Measurements from ENCODE around the gene ENAM.
A peak's percentile ranks its signal among the peaks of the same experiment; 100 is the strongest.
"Not testable (repeated sequence)": the region's sequence is repeated elsewhere in the genome, so short reads cannot be mapped to it uniquely, and the experiment has no call there.

The ENAM gene

DNA sequence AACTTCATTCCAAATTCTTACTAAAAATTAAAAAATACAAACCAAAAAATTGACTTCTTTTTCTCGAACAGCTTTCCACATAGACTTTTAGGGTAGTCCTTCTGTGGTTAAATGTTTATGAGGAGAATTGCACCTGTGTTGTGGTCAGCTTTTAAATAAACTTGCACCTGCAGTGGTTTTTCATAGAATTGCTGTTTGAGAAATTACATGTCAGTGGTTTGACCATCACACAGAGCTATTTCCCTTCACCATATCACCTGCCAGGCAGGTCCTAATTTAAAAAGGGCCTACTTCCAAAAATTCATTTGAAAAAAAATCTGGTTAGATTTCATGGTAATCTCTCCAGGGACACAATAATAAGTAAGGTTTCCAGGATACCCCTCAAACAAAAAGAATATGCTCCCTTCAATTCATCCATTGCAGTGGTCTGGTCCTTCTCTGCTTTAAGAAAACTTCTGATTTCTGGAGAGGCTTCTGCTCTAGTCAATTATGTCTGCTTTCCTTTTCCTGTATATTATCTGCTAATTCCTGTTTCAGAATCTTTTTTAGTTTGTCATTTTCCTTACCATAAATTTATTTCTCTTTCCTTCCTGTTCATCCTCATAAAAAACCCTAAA is 49.9 kb downstream of the ENAM start:
- Histone ChIP-seq H3K79me2 (ENCODE audit: low read length) (peaks cover 24% of the 10 kb centered on the region), H3K9me3 (replicated peaks; ENCODE audit: insufficient read depth, low read length) (no peaks in the 10 kb centered on the region), H3K9me2 (replicated peaks; ENCODE audit: insufficient read depth, low read length) (no peaks in the 10 kb centered on the region), H3K4me3 (ENCODE audit: low read length) (no peak overlapping the region), H3K4me1 (ENCODE audit: low read length) (peaks cover 60% of the 10 kb centered on the region), H4K20me1 (ENCODE audit: insufficient read depth, low read length) (no peaks in the 10 kb centered on the region), H3K9ac (ENCODE audit: low read length) (peak overlapping the region; percentile 69; the same call in 1 of the 2 replicates), H3K27me3 (replicated peaks; ENCODE audit: insufficient read depth, low read length) (no peaks in the 10 kb centered on the region), H3K36me3 (replicated peaks; ENCODE audit: insufficient read depth, low read length) (no peaks in the 10 kb centered on the region), H3K27ac (ENCODE audit: low read length) (peak overlapping the region; percentile 99), H3F3A (ENCODE audit: insufficient read depth, low read length) (peaks cover 53% of the 10 kb centered on the region), H2AFZ (ENCODE audit: low read length) (no peak overlapping the region), H3K4me2 (ENCODE audit: low read depth, low read length) (peak overlapping the region; percentile 63)
- peak; percentile 96 for DNase-seq
- TF ChIP-seq EZH2phosphoT487 (IDR thresholded peaks at IDR 0.05; ENCODE audit: low read length): no peak

DNA sequence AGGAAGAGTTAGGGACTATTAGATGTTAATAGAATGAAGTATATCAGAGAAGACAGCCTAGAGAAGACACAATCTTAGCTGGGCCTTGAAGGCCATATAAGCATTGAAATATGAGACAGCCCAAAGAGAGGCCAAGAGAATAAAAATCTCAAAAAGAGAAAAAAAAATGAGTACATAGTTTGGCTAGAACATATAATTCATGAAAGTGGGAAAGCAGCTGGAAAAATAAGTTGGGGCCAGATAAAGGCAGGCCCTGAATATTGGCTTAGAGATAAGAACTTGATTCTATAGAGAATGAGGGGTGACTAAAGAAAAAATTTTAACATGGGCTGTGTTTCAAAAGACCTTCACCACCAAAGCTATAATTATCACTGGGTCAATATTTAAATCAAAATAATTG is 52.4 kb downstream of the ENAM start:
- no peaks in the 10 kb centered on the region for H4K20me1 ChIP-seq (ENCODE audit: insufficient read depth, low read length)
- no peak overlapping the region for H2AFZ ChIP-seq (ENCODE audit: low read length)
- peak overlapping the region; percentile 48 for H3K9ac ChIP-seq (ENCODE audit: low read length)
- no peaks in the 10 kb centered on the region for H3K9me3 ChIP-seq (replicated peaks; ENCODE audit: insufficient read depth, low read length)
- peaks cover 29% of the 10 kb centered on the region for H3K79me2 ChIP-seq (ENCODE audit: low read length)
- no peaks in the 10 kb centered on the region for H3K36me3 ChIP-seq (replicated peaks; ENCODE audit: insufficient read depth, low read length)
- H3K27me3 ChIP-seq (replicated peaks; ENCODE audit: insufficient read depth, low read length): no peaks in the 10 kb centered on the region
- peaks cover 68% of the 10 kb centered on the region for H3K4me1 ChIP-seq (ENCODE audit: low read length)
- H3F3A ChIP-seq (ENCODE audit: insufficient read depth, low read length): peaks cover 53% of the 10 kb centered on the region
- no peak overlapping the region for H3K4me3 ChIP-seq (ENCODE audit: low read length)
- DNase-seq: no peak
- TF ChIP-seq EZH2 (optimal IDR thresholded peaks at IDR 0.05; ENCODE audit: low read depth, low read length): no peak
- TF ChIP-seq EZH2phosphoT487 (IDR thresholded peaks at IDR 0.05; ENCODE audit: low read length): no peak
- TF ChIP-seq, protein P1, sequence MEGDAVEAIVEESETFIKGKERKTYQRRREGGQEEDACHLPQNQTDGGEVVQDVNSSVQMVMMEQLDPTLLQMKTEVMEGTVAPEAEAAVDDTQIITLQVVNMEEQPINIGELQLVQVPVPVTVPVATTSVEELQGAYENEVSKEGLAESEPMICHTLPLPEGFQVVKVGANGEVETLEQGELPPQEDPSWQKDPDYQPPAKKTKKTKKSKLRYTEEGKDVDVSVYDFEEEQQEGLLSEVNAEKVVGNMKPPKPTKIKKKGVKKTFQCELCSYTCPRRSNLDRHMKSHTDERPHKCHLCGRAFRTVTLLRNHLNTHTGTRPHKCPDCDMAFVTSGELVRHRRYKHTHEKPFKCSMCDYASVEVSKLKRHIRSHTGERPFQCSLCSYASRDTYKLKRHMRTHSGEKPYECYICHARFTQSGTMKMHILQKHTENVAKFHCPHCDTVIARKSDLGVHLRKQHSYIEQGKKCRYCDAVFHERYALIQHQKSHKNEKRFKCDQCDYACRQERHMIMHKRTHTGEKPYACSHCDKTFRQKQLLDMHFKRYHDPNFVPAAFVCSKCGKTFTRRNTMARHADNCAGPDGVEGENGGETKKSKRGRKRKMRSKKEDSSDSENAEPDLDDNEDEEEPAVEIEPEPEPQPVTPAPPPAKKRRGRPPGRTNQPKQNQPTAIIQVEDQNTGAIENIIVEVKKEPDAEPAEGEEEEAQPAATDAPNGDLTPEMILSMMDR (IDR thresholded peaks at IDR 0.05; ENCODE audit: low read length): no peak
- H3K4me2 ChIP-seq (ENCODE audit: low read depth, low read length): peak overlapping the region; percentile 50
- peak overlapping the region; percentile 99 for H3K27ac ChIP-seq (ENCODE audit: low read length)
- H3K9me2 ChIP-seq (replicated peaks; ENCODE audit: insufficient read depth, low read length): no peaks in the 10 kb centered on the region

DNA sequence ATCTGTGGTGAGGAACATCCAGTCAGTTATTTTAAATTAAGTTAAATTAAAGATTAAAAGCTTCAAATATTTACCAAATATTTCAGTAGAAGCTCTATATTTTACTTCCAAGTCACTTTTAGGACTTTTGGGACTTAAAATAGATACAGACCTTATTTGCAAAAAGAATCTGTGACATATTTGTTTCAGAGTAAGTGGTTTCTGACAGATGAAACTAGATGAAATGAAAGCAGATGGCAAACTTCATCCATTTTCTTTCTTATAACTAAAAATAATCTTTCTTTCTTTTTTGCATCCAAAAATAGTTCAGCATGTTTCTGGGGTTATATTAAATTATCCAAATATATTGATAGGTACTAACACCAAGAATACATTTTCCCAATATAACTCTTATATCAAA is 53.2 kb downstream of the ENAM start:
- Histone ChIP-seq H3K27me3 (replicated peaks; ENCODE audit: insufficient read depth, low read length) (no peaks in the 10 kb centered on the region), H2AFZ (ENCODE audit: low read length) (no peak overlapping the region), H3K27ac (ENCODE audit: low read length) (peak overlapping the region; percentile 99), H3K79me2 (ENCODE audit: low read length) (peaks cover 35% of the 10 kb centered on the region), H3K4me2 (ENCODE audit: low read depth, low read length) (peak overlapping the region; percentile 50), H3K9ac (ENCODE audit: low read length) (peak overlapping the region; percentile 48; the same call in 1 of the 2 replicates), H3F3A (ENCODE audit: insufficient read depth, low read length) (peaks cover 53% of the 10 kb centered on the region), H3K4me3 (ENCODE audit: low read length) (no peak overlapping the region), H3K36me3 (replicated peaks; ENCODE audit: insufficient read depth, low read length) (no peaks in the 10 kb centered on the region), H4K20me1 (ENCODE audit: insufficient read depth, low read length) (no peaks in the 10 kb centered on the region), H3K9me3 (replicated peaks; ENCODE audit: insufficient read depth, low read length) (no peaks in the 10 kb centered on the region), H3K4me1 (ENCODE audit: low read length) (peaks cover 64% of the 10 kb centered on the region), H3K9me2 (replicated peaks; ENCODE audit: insufficient read depth, low read length) (no peaks in the 10 kb centered on the region)
- DNase-seq: peak; percentile 79
- TF ChIP-seq EZH2phosphoT487 (IDR thresholded peaks at IDR 0.05; ENCODE audit: low read length) (no peak), EZH2 (optimal IDR thresholded peaks at IDR 0.05; ENCODE audit: low read depth, low read length) (no peak)
- TF ChIP-seq, protein P1 (IDR thresholded peaks at IDR 0.05; ENCODE audit: low read length): no peak

DNA sequence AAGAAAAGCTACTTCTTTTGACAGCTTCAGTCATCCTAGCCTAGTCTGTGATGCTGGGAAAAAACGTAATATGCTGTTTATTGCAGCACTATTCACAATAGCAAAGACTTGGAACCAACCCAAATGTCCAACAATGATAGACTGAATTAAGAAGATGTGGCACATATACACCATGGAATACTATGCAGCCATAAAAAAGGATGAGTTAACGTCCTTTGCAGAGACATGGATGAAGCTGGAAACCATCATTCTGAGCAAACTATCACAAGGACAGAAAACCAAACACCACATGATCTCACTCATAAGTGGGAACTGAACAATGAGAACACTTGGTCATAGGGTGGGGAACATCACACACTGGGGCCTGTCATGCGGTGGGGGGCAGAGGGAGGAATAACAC is 53.6 kb downstream of the ENAM start:
- peak overlapping the region; percentile 50 for H3K4me2 ChIP-seq (ENCODE audit: low read depth, low read length)
- not testable (repeated sequence) for H3K4me3 ChIP-seq (ENCODE audit: low read length); H4K20me1 ChIP-seq (ENCODE audit: insufficient read depth, low read length); H3K9me2 ChIP-seq (replicated peaks; ENCODE audit: insufficient read depth, low read length); DNase-seq; H3K27me3 ChIP-seq (replicated peaks; ENCODE audit: insufficient read depth, low read length); H3K9me3 ChIP-seq (replicated peaks; ENCODE audit: insufficient read depth, low read length); H3K9ac ChIP-seq (ENCODE audit: low read length); H3K36me3 ChIP-seq (replicated peaks; ENCODE audit: insufficient read depth, low read length); H2AFZ ChIP-seq (ENCODE audit: low read length)
- peak overlapping the region; percentile 99; the same call in 1 of the 2 replicates for H3K27ac ChIP-seq (ENCODE audit: low read length)
- H3F3A ChIP-seq (ENCODE audit: insufficient read depth, low read length): peaks cover 50% of the 10 kb centered on the region
- peaks cover 34% of the 10 kb centered on the region for H3K79me2 ChIP-seq (ENCODE audit: low read length)
- peaks cover 59% of the 10 kb centered on the region for H3K4me1 ChIP-seq (ENCODE audit: low read length)
